Subcutaneous adipose tissue (tissue), 4 donors: ENCODE results near the gene SYNE3. TPM values are rescaled to one million over a fixed set of nuclear protein-coding genes. Genes with fewer than 3 reads are reported as not detected.

Experiments used
- total RNA-seq, 4 donors: library from RNA; depleted of rRNA; stranded (reverse); fragments of >200 nt; gene quantifications; one replicate each; pipeline ENCODE4 v1.1.0, GENCODE V29; 2016
- TF ChIP-seq, protein P1 (sequence below): fragments of 450-650 bp; IDR thresholded peaks from one replicate; pipeline ENCODE4 v1.5.1; 2016; ENCODE audit warnings: low read depth, mild to moderate bottlenecking, control low read depth, antibody characterized with exemption, moderate library complexity

Gene SYNE3
- total RNA-seq, 4 donors from 2014 or later = 82.8 to 196 (median 136) TPM

DNA sequence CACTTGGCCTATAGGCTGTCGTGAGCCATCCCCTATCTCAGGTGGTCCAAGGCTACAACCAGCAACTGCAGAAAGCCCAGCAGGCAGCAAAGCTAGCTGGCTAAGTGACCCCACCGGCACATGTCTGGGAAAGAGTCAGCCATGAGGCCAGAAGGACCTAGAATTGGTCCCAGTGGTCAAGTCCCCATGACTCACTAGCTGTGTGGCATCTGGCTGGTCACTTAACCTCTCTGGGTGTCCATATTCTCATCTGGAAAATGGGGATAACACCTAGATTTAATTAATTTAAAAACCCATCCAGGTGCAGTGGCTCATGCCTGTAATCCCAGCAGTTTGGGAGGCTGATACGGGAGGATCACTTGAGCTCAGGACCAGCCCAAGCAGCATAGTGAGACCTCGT is 37.6 kb downstream of the SYNE3 start:
- TF ChIP-seq, protein P1, sequence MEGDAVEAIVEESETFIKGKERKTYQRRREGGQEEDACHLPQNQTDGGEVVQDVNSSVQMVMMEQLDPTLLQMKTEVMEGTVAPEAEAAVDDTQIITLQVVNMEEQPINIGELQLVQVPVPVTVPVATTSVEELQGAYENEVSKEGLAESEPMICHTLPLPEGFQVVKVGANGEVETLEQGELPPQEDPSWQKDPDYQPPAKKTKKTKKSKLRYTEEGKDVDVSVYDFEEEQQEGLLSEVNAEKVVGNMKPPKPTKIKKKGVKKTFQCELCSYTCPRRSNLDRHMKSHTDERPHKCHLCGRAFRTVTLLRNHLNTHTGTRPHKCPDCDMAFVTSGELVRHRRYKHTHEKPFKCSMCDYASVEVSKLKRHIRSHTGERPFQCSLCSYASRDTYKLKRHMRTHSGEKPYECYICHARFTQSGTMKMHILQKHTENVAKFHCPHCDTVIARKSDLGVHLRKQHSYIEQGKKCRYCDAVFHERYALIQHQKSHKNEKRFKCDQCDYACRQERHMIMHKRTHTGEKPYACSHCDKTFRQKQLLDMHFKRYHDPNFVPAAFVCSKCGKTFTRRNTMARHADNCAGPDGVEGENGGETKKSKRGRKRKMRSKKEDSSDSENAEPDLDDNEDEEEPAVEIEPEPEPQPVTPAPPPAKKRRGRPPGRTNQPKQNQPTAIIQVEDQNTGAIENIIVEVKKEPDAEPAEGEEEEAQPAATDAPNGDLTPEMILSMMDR = no peak

DNA sequence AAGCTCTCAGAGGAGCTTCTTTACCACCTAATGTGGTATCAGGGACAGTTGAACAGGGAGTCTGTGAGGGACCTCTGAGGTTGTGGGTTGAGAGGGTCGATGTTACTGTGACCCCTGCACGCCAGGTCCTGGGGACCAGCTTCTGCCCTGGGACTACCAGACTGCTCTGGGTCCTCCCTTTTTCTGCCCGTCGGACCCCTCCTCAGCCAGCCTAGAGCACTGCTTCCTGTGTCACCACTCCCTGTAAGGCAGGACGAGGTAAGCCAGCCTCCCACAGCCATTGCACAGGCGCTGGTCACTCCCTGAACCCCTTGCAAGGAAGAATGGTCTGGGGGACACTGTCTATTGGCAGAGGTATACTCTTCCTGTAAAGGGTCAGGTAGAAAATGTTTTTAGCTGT is 38.1 kb downstream of the SYNE3 start:
- TF ChIP-seq, protein P1 = no peak

DNA sequence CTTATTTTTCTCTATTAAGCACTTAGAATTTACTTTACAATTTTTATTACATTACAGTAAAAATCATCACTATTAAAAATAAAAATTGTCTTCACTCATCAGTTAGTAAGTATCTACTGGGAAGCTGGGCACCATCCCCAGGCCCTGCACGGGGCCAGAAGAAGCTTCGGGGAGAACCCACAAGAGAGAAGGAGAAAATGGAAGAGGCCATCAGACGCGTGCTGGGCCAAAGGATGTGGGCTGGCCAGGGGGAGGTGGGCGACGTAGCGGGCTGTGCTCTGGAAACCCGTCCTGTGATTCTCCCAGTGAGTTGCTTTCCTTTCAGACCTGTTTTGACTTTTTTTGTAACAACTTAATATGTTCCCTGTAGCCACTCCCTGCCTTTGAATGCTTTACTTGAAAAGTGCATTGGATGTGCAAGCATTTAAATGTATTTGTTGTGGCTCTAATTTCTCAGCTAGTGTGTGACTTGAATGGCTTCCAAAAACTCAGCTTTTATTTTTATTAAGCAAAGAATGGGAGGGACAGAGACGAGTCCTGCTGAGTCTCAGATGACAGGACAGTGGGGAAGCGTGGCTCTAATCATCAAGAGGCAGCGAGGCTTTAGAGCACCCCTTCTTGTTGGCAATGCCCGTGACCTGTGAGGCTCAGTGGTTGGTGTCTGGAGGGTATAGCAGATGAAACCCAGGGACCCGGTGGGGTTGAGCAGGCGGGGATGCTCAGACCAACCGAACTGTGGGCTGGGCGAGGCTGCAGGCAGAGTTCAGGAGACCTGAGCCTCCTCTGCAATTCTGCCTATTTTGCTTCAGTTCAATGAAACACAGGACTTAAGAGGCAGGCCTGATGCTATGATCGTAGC is 38.8 kb downstream of the SYNE3 start:
- TF ChIP-seq, protein P1 = no peak

DNA sequence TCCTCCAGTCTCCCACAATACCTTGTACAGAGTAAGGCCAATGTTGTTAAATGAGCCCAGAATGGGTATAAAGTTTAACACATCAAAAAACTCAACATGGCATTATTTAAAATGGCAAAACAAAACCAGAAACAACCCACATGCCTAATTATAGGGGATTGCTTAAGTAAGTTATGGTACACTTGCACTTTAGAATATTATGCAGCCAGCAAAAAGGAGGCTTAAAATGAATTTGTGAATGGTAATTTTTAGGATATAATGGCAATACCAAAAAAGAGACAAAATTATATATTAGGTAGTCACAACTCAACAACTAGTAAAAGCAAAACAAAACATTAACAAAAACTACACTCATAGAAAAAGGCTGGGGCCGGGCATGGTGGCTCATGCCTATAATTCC is 39.7 kb downstream of the SYNE3 start:
- TF ChIP-seq, protein P1 = no peak

DNA sequence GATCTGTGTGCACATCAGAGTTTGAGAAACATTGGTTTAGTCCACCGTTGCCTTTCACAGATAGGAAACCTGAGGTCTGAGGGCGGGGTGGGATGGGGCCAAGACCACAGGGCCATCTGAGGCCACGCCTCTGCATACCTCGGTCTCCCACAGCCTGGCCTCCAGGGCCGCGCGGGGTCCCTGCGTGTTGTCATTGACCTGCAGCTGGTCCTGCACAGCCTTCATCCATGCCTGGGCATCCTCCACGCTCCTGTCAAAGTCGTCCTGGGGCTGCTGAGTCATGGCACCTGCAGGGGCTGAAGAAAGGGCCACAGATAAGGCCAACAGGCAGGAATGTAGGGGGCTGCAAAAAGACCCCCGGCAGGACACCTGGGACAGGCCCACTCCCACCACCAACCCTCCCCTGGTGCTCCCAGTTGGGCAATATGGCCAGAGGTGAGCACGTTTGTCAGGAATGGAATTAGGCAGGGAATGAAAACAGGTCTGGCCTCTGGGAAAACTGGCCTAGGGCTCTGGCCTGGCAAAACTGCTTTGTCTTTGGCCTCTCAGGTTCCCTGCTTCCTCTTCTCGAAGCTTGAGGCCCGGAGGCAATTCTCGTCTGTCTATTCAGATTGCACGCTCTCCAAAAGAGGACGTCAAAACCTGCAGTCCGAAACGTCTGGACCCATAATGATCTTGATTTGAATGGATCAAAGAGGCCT is 40.8 kb downstream of the SYNE3 start:
- TF ChIP-seq, protein P1 = no peak

DNA sequence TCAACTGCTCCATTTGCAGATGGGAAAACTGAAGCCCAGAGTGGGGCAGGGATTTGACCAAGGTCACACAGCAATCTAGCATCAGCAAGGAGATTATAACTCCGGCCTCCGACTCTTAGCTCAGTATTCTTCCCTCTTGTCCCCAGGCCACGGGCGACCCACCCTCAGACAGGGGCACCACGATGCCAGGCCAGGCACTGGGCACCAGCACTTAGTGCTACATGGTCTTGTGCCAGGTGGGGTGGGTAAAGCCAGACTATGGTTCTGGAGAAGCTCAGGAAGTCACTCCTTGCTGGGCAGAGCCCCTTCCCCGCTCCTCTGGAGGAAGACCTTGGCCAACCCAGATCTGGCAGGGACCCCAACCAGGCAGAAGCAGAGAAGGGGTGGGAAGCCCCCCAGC is 41.5 kb downstream of the SYNE3 start:
- TF ChIP-seq, protein P1 = no peak

DNA sequence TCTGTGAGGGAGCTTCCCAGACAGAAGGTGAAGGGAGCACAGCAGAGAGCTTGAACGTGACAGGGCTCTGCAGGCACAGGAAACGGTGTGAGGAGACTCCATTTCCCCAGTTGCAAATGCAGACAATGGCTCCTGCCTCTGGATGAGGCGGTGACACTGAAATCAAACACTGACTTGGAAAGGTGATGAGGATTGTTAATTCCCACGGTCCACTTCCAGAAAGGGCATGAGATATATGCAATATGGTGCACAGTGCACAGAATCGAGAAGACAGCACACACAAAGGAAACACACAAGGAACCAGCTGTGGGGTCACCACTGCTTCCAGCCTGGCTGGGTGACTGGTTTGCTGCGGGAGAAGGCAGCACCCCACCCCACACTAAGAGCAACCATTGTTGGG is 42.0 kb downstream of the SYNE3 start:
- TF ChIP-seq, protein P1 = no peak
